Measurements from ENCODE around the gene SEMG1.

DNA sequence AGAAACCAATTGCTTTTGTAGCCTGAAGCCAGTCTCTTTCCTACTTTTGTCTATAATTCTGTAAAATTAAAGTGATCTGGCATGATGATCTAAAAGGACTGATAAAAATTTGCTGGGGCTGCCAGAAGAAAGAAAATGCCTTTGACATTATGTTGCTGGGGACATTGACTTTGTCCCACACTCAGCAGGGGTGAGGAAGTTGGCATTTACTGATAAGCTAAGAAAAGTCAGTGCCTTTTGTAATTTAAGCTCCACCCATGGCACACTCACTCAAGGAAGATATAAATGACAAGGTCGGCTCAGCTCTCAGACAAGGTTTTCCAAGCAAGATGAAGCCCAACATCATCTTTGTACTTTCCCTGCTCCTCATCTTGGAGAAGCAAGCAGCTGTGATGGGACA, at the start of gene SEMG1:
- TF ChIP-seq, protein P1, sequence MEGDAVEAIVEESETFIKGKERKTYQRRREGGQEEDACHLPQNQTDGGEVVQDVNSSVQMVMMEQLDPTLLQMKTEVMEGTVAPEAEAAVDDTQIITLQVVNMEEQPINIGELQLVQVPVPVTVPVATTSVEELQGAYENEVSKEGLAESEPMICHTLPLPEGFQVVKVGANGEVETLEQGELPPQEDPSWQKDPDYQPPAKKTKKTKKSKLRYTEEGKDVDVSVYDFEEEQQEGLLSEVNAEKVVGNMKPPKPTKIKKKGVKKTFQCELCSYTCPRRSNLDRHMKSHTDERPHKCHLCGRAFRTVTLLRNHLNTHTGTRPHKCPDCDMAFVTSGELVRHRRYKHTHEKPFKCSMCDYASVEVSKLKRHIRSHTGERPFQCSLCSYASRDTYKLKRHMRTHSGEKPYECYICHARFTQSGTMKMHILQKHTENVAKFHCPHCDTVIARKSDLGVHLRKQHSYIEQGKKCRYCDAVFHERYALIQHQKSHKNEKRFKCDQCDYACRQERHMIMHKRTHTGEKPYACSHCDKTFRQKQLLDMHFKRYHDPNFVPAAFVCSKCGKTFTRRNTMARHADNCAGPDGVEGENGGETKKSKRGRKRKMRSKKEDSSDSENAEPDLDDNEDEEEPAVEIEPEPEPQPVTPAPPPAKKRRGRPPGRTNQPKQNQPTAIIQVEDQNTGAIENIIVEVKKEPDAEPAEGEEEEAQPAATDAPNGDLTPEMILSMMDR (IDR thresholded peaks at IDR 0.05), result no peak
- no peak for TF ChIP-seq POLR2AphosphoS5 (IDR thresholded peaks at IDR 0.05; ENCODE audit: low read depth, low read length)
- TF ChIP-seq REST (IDR thresholded peaks at IDR 0.05; ENCODE audit: insufficient read depth in 1 of 2, low read depth in 2 of 2, low read length in 1 of 2), result no peak
- no peak for TF ChIP-seq SIN3A (IDR thresholded peaks at IDR 0.05; ENCODE audit: borderline replicate concordance, insufficient read depth, low read depth, low read length)
- TF ChIP-seq TCF7L2 (IDR thresholded peaks at IDR 0.05; ENCODE audit: low read depth, low read length), result no peak
